SU-DHL-6 (cell line): ENCODE results near the gene RIPK4.

Experiments
- CTCF ChIP-seq: fragments of 200-600 bp; sonication (generic); IDR thresholded peaks from one replicate; pipeline ENCODE4 v1.5.1; 2017; ENCODE audit warnings: antibody characterized with exemption, mild to moderate bottlenecking, low read length, moderate library complexity; ENCODE audit not compliant: insufficient read depth, poor library complexity, severe bottlenecking
- EZH2phosphoT487 ChIP-seq: fragments of 200-600 bp; sonication (generic), shearing (Covaris generic); conservative IDR thresholded peaks from 2 replicates; pipeline ENCODE4 v1.6.1; 2018; ENCODE audit warnings: mild to moderate bottlenecking, antibody characterized with exemption, low read length, moderate library complexity, mixed read lengths

GRCh38 chr21:41767606-41768436, 969 bp upstream of the RIPK4 start:
- TF ChIP-seq CTCF (no peak), EZH2phosphoT487 (no peak)
